Endothelial cell of umbilical vein (primary cell): Measurements from ENCODE around the gene CNTNAP2. TPM values are rescaled to one million over a fixed set of nuclear protein-coding genes. Genes with fewer than 3 reads are reported as not detected.

ENCODE experiments used
- BruUV-seq: library from RNA; stranded (reverse); fragments of 400-500 nt; replicated peaks from 2 replicates; lab custom pipeline; 2021; lab: Mats Ljungman, UMichigan
- CTCF ChIA-PET: fragments of 300-600, 350-600 bp; sonication (Branson Sonifier 250); formaldehyde crosslinking; loops from one replicate; lab custom pipeline; 2021; ENCODE audit warnings: antibody characterized with exemption, inconsistent platforms; lab: Charles Lee
- POLR2A ChIA-PET: fragments of 300-600, 350-600 bp; sonication (Branson Sonifier 250); formaldehyde crosslinking; loops from one replicate; lab custom pipeline; 2021; ENCODE audit warnings: antibody characterized with exemption, inconsistent platforms; lab: Charles Lee
- DNase-seq: peaks from one replicate; pipeline ENCODE4 v3.0.0-alpha.2; 2011; ENCODE audit warnings: low read depth, low spot score
- FAIRE-seq: peaks from 2 replicates; lab custom pipeline; 2011; peaks lifted over from hg19 to GRCh38; lab: Jason Lieb, UNC
- H2AFZ ChIP-seq: 2 replicates; pipeline ENCODE4 v1.6.0; 2012; ENCODE audit warnings: low read depth, low read length, control low read depth, inconsistent platforms
- H3K27ac ChIP-seq: 2 replicates; pipeline ENCODE4 v1.5.1; 2011; ENCODE audit warnings: low read depth, mild to moderate bottlenecking, control low read depth, low read length, moderate library complexity; ENCODE audit not compliant: insufficient read depth
- H3K27me3 ChIP-seq, 2 experiments: 2 replicates each; pipeline versions ENCODE4 v1.6.0 to v1.6.1; 2011; ENCODE audit warnings: low read length in 2 of 2, mixed read lengths in 1 of 2; ENCODE audit not compliant: control insufficient read depth in 2 of 2, insufficient read depth in 2 of 2
- H3K36me3 ChIP-seq, 2 experiments: 2 replicates in 1 of 2; 3 replicates in 1 of 2; pipeline ENCODE4 v1.5.1; 2011; ENCODE audit warnings: low read length in 2 of 2, mild to moderate bottlenecking in 1 of 2, moderate library complexity in 1 of 2; ENCODE audit not compliant: control insufficient read depth in 2 of 2, insufficient read depth in 2 of 2; ENCODE audit errors: extremely low read depth in 1 of 2
- H3K4me1 ChIP-seq: 3 replicates; pipeline ENCODE4 v1.5.1; 2011; ENCODE audit warnings: mild to moderate bottlenecking, low read length; ENCODE audit not compliant: control insufficient read depth, insufficient read depth; ENCODE audit errors: extremely low read depth
- H3K4me2 ChIP-seq: 2 replicates; pipeline ENCODE4 v1.6.1; 2011; ENCODE audit warnings: low read length, control low read depth, mixed read lengths; ENCODE audit not compliant: insufficient read depth
- H3K4me3 ChIP-seq, 3 experiments: fragments of 200-600 bp in 1 of 3; sonication (generic), shearing (Covaris generic) in 1 of 3; replicated peaks in 1 of 3; 2 replicates each; pipeline ENCODE4 v1.5.1; 2011 to 2016; ENCODE audit warnings: control low read depth in 3 of 3, low read length in 3 of 3, mild to moderate bottlenecking in 2 of 3, inconsistent platforms in 1 of 3, low read depth in 1 of 3, moderate library complexity in 1 of 3; ENCODE audit not compliant: insufficient read depth in 1 of 3
- H3K79me2 ChIP-seq: 2 replicates; pipeline ENCODE4 v1.6.0; 2012; ENCODE audit warnings: low read length, inconsistent platforms; ENCODE audit not compliant: control insufficient read depth, insufficient read depth
- H3K9ac ChIP-seq: replicated peaks from 2 replicates; pipeline ENCODE3; 2011; ENCODE audit warnings: low read length, control low read depth; ENCODE audit not compliant: insufficient read depth; ENCODE audit errors: extremely low read depth
- H3K9me1 ChIP-seq: replicated peaks from 3 replicates; pipeline ENCODE4 v1.6.0; 2011; ENCODE audit warnings: mild to moderate bottlenecking, low read length; ENCODE audit not compliant: control insufficient read depth, insufficient read depth; ENCODE audit errors: extremely low read depth
- H3K9me3 ChIP-seq: replicated peaks from 2 replicates; pipeline ENCODE4 v1.5.1; 2012; ENCODE audit warnings: low read length, inconsistent platforms; ENCODE audit not compliant: control insufficient read depth, insufficient read depth
- H4K20me1 ChIP-seq: replicated peaks from 2 replicates; pipeline ENCODE3; 2011; ENCODE audit warnings: mild to moderate bottlenecking, low read length; ENCODE audit not compliant: control insufficient read depth, insufficient read depth; ENCODE audit errors: extremely low read depth
- EZH2 ChIP-seq: IDR thresholded peaks from 2 replicates; pipeline ENCODE4 v1.6.1; 2012; ENCODE audit warnings: borderline replicate concordance, low read depth, mild to moderate bottlenecking, moderate library complexity, low read length, inconsistent platforms; ENCODE audit not compliant: severe bottlenecking
- FOS ChIP-seq: IDR thresholded peaks from 2 replicates; pipeline ENCODE4 v1.6.1; 2011; ENCODE audit warnings: mild to moderate bottlenecking, low read length, moderate library complexity, borderline replicate concordance; ENCODE audit not compliant: insufficient read depth
- GATA2 ChIP-seq: IDR thresholded peaks from 2 replicates; pipeline ENCODE4 v1.7.0; 2011; ENCODE audit warnings: low read depth, mild to moderate bottlenecking, moderate library complexity, mixed read lengths, low read length; ENCODE audit not compliant: insufficient read length, insufficient read depth
- JUN ChIP-seq: IDR thresholded peaks from 2 replicates; pipeline ENCODE4 v1.6.1; 2011; ENCODE audit warnings: borderline replicate concordance, low read depth; ENCODE audit not compliant: insufficient read length, insufficient read depth
- MYC ChIP-seq: IDR thresholded peaks from one replicate; pipeline ENCODE4 v1.6.1; 2011; ENCODE audit warnings: mild to moderate bottlenecking, low read depth, low read length
- POLR2A ChIP-seq: IDR thresholded peaks from 2 replicates; pipeline ENCODE4 v1.6.1; 2012; ENCODE audit warnings: low read depth, mild to moderate bottlenecking, control low read depth, low read length
- POLR2AphosphoS5 ChIP-seq: IDR thresholded peaks from 2 replicates; pipeline ENCODE4 v1.6.1; 2012; ENCODE audit warnings: low read depth, mild to moderate bottlenecking, control low read depth, low read length, moderate library complexity; ENCODE audit not compliant: insufficient read depth
- dilution Hi-C: fragments of 300-500 bp; cut with MboI; formaldehyde crosslinking; loops from one replicate; pipeline ENCODE4 v1.15.0; 2019; ENCODE audit warnings: low sequenced_read_pairs; ENCODE audit not compliant: extremely low pct_ligation_motif_present
- intact Hi-C: fragments of 100-400 bp; cut with micrococcal nuclease; formaldehyde crosslinking; loops from one replicate; pipeline ENCODE4 v1.10.0; 2022
- polyA plus RNA-seq, 4 experiments: library from polyadenylated mRNA; depleted of rRNA in 3 of 4; stranded (reverse) in 3 of 4; unstranded in 1 of 4; fragments of >200 nt; gene quantifications; 2 replicates each; pipeline versions ENCODE4 v1.2.1 to v1.2.3, GENCODE V29; 2011 to 2012; ENCODE audit warnings: missing spikeins in 1 of 4
- total RNA-seq: library from RNA; stranded (reverse); gene quantifications from 2 replicates; pipeline ENCODE4 v1.2.3, GENCODE V29; 2021
- TF ChIP-seq, protein P1 (sequence below), 2 donors: IDR thresholded peaks; 1 replicate in 1 of 2; 2 replicates in 1 of 2; pipeline ENCODE4 v1.5.1; 2011; ENCODE audit warnings: low read length in 2 of 2, mild to moderate bottlenecking in 2 of 2, moderate library complexity in 2 of 2, control low read depth in 1 of 2, inconsistent platforms in 1 of 2, low read depth in 1 of 2; ENCODE audit not compliant: insufficient read depth in 1 of 2; ENCODE audit errors: extremely low read depth in 1 of 2
- TF ChIP-seq, protein P2 (sequence below): IDR thresholded peaks from 2 replicates; pipeline ENCODE4 v1.6.1; 2011; ENCODE audit not compliant: insufficient read depth, insufficient read length

Gene CNTNAP2
- total and polyA plus RNA-seq, 2 donors (not counting 3 experiments of a cell fraction or from before 2014, with no cell fraction given) = not detected

DNA sequence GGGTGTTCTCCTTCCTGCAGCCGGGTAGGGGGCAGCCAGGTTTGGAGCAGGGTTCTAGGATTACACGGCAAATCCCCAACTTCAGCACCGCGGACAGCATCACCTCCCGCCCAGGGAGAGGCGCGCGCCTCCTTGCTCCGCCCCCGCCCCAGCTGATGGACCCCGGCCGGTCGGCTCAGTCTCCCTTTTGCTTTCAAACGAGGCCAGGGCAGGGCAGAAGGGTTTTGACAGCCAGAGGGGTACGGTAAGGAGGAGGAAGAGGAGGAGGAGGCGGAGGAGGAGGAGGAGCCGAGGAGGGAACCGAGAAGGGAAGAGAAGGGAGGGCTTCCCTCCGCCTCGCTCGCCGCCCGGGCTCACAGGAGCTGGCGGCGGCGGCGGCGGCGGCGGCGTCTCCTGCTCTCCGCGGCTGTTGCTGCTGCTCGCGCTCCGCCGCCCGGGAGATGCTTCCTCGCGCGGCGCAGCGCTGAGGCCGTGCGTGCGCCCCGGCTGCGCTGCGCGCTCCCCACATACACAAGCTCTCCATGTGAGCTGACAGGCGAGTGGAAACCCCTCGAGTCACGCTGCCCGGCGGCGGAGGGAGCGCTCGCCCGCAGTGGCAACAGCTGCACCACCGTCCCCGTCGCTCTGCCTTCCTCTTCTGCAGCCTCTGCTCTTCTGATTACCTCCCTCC lies 615 bp upstream of the CNTNAP2 start:
- TF ChIP-seq EZH2 (no peak), FOS (no peak), MYC (no peak), GATA2 (no peak), JUN (no peak), POLR2A (no peak), POLR2AphosphoS5 (no peak)
- TF ChIP-seq, protein P1, sequence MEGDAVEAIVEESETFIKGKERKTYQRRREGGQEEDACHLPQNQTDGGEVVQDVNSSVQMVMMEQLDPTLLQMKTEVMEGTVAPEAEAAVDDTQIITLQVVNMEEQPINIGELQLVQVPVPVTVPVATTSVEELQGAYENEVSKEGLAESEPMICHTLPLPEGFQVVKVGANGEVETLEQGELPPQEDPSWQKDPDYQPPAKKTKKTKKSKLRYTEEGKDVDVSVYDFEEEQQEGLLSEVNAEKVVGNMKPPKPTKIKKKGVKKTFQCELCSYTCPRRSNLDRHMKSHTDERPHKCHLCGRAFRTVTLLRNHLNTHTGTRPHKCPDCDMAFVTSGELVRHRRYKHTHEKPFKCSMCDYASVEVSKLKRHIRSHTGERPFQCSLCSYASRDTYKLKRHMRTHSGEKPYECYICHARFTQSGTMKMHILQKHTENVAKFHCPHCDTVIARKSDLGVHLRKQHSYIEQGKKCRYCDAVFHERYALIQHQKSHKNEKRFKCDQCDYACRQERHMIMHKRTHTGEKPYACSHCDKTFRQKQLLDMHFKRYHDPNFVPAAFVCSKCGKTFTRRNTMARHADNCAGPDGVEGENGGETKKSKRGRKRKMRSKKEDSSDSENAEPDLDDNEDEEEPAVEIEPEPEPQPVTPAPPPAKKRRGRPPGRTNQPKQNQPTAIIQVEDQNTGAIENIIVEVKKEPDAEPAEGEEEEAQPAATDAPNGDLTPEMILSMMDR (IDR thresholded peaks at IDR 0.05; ENCODE audit: extremely low read depth in 1 of 2, insufficient read depth in 1 of 2, low read depth in 1 of 2, low read length in 2 of 2) = no peak
- TF ChIP-seq, protein P2, sequence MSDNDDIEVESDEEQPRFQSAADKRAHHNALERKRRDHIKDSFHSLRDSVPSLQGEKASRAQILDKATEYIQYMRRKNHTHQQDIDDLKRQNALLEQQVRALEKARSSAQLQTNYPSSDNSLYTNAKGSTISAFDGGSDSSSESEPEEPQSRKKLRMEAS = no peak
- BruUV-seq = no TSS peak
- peak; percentile 1 for DNase-seq
- H3K4me1 ChIP-seq = no peaks in the 10 kb centered on the region
- H3K4me2 ChIP-seq = no peak overlapping the region
- no peak overlapping the region for H3K27ac ChIP-seq
- H3K9ac ChIP-seq = no peak overlapping the region
- no peaks in the 10 kb centered on the region for H3K79me2 ChIP-seq
- no peaks in the 10 kb centered on the region for H3K9me3 ChIP-seq
- no peaks in the 10 kb centered on the region for H3K9me1 ChIP-seq
- dilution Hi-C loops (no loop called here), intact Hi-C loops (no loop called here)
- no peak overlapping the region for H2AFZ ChIP-seq
- H3K4me3 ChIP-seq = peak overlapping the region in 1 of 3 experiments; percentile 21
- POLR2A ChIA-PET = no interaction called here
- no peak for FAIRE-seq
- H3K27me3 ChIP-seq = no peaks in the 10 kb centered on the region
- H3K36me3 ChIP-seq = no peaks in the 10 kb centered on the region
- CTCF ChIA-PET = no interaction called here
- H4K20me1 ChIP-seq = no peaks in the 10 kb centered on the region
